ENCODE measurements around the gene MAP2K4. TPM values are rescaled to one million over a fixed set of nuclear protein-coding genes. Genes with fewer than 3 reads are reported as not detected.

The MAP2K4 gene
- total and polyA plus RNA-seq, 2 donors (not counting 1 experiment from before 2014, with no cell fraction given) = 6.2 to 44.8 TPM

DNA sequence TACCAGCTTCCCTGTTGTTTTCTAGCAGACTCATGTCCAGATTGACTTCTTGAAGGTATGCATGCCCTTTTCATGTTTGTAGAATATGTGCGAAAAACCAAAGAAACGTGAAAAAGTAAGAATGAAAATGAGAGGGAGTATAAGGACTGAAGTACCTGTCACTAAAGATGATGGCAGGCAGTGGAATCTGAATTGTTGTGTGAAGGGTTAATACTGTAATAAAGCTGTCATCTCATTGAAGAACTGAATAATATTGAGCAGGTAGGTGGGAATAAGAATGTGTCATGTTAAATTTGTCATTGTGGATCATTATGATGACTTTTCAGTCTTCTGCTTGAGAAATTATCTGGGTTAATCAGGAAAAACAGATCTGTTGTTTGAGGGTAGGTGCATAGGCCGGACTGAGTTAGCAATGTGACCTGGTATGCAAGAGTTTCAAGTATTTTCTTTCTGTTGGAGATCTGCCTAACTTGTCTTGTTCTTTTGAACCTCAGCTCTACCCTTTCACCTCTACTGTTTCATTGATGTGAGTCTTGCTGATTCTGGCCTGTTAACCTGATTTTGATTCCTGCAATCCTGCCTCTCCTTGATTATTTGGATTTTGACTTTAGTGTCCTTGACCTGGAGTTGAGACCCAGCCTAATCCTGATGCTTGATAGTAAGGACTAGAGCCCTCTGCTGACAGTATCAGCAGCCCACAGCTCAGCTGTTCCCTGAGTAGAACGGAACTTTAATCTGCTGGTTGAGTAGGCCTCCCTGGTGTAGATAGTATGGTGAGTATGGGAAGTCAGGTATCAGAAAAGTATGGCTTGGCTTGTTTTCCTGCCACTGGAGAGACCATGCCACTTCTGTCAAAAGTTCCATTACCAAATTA, 64.6 kb downstream of the MAP2K4 start:
- H3K4me3 ChIP-seq (ENCODE audit: control extremely low read depth in 1 of 5, extremely low read depth in 1 of 5, insufficient read depth in 1 of 5, low read depth in 2 of 5, low read length in 4 of 5) = no peak overlapping the region
- Mint-ChIP-seq H3K27ac (no peak overlapping the region), H3K9me3 (ENCODE audit: insufficient read depth) (no peaks in the 10 kb centered on the region), H3K4me3 (no peak overlapping the region), H3K27me3 (no peaks in the 10 kb centered on the region), H3K4me1 (peaks cover 5% of the 10 kb centered on the region)
- no peaks in the 10 kb centered on the region for H3K27me3 ChIP-seq (replicated peaks in 1 of 4; ENCODE audit: control extremely low read depth in 1 of 4, control insufficient read depth in 3 of 4, insufficient read depth in 4 of 4, low read length in 3 of 4)
- H3K4me1 ChIP-seq (ENCODE audit: control insufficient read depth in 2 of 2, insufficient read depth in 2 of 2, low read length in 2 of 2) = no peaks in the 10 kb centered on the region
- no peak for TF ChIP-seq EZH2 (IDR thresholded peaks at IDR 0.05; ENCODE audit: borderline replicate concordance, insufficient read depth, low read depth, low read length, poor library complexity, severe bottlenecking)
- TF ChIP-seq, protein P1, sequence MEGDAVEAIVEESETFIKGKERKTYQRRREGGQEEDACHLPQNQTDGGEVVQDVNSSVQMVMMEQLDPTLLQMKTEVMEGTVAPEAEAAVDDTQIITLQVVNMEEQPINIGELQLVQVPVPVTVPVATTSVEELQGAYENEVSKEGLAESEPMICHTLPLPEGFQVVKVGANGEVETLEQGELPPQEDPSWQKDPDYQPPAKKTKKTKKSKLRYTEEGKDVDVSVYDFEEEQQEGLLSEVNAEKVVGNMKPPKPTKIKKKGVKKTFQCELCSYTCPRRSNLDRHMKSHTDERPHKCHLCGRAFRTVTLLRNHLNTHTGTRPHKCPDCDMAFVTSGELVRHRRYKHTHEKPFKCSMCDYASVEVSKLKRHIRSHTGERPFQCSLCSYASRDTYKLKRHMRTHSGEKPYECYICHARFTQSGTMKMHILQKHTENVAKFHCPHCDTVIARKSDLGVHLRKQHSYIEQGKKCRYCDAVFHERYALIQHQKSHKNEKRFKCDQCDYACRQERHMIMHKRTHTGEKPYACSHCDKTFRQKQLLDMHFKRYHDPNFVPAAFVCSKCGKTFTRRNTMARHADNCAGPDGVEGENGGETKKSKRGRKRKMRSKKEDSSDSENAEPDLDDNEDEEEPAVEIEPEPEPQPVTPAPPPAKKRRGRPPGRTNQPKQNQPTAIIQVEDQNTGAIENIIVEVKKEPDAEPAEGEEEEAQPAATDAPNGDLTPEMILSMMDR (IDR thresholded peaks at IDR 0.05) = no peak
- no peak for DNase-seq
- POLR2A ChIA-PET = no interaction called here
- CTCF ChIA-PET = no interaction called here
- H3K4me2 ChIP-seq (replicated peaks; ENCODE audit: low read depth, low read length, poor library complexity, severe bottlenecking) = no peak overlapping the region
- no peak overlapping the region for H2AFZ ChIP-seq (ENCODE audit: insufficient read depth, low read depth, low read length, poor library complexity, severe bottlenecking)
- no peaks in the 10 kb centered on the region for H4K20me1 ChIP-seq (ENCODE audit: control insufficient read depth, insufficient read depth, low read length, poor library complexity, severe bottlenecking)
- H3K36me3 ChIP-seq (replicated peaks in 1 of 2; ENCODE audit: control extremely low read depth in 1 of 2, control insufficient read depth in 1 of 2, extremely low read depth in 1 of 2, insufficient read depth in 2 of 2, low read length in 1 of 2) = peaks cover 0 to 14% of the 10 kb centered on the region in 2 experiments
- no peak overlapping the region for H3K27ac ChIP-seq (ENCODE audit: low read length in 2 of 2)
- ATAC-seq (ENCODE audit: low read depth) = no peak
- WGBS (ENCODE audit: insufficient coverage) = 100% methylated on average over 2 of the region's 4 CpGs
- H3K79me2 ChIP-seq (ENCODE audit: control insufficient read depth, insufficient read depth, low read length) = peaks cover 3% of the 10 kb centered on the region
- intact Hi-C loops (cut with micrococcal nuclease) = no loop called here
- no peak overlapping the region for H3K9ac ChIP-seq (ENCODE audit: low read length)
- no peaks in the 10 kb centered on the region for H3K9me3 ChIP-seq (ENCODE audit: control extremely low read depth in 1 of 3, control insufficient read depth in 2 of 3, insufficient read depth in 1 of 3, low read length in 2 of 3)

DNA sequence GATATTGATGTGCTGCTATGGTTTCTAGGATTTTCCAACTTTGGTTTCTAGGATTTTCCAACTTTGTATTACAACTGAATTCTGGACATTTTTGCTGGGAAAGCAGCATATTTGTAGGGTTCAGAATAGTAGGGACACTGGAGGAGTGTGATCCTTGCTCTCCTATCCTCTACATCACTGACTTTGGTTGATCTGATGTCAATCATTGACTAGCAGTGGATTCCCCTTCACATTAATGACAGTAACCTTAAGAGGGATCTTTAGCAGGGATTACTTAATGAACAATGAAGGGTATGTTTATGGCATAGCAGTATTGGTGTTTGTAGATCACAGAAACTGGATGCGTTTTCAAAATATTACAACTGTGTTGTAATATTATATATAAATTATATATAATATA, 67.4 kb downstream of the MAP2K4 start:
- Histone ChIP-seq H3K27me3 (replicated peaks in 1 of 4; ENCODE audit: control extremely low read depth in 1 of 4, control insufficient read depth in 3 of 4, insufficient read depth in 4 of 4, low read length in 3 of 4) (no peaks in the 10 kb centered on the region), H3K4me2 (replicated peaks; ENCODE audit: low read depth, low read length, poor library complexity, severe bottlenecking) (no peak overlapping the region), H4K20me1 (ENCODE audit: control insufficient read depth, insufficient read depth, low read length, poor library complexity, severe bottlenecking) (no peaks in the 10 kb centered on the region), H3K9ac (ENCODE audit: low read length) (no peak overlapping the region), H3K27ac (ENCODE audit: low read length in 2 of 2) (no peak overlapping the region), H3K4me3 (ENCODE audit: control extremely low read depth in 1 of 5, extremely low read depth in 1 of 5, insufficient read depth in 1 of 5, low read depth in 2 of 5, low read length in 4 of 5) (no peak overlapping the region), H3K36me3 (replicated peaks in 1 of 2; ENCODE audit: control extremely low read depth in 1 of 2, control insufficient read depth in 1 of 2, extremely low read depth in 1 of 2, insufficient read depth in 2 of 2, low read length in 1 of 2) (peaks cover 0 to 15% of the 10 kb centered on the region in 2 experiments), H3K79me2 (ENCODE audit: control insufficient read depth, insufficient read depth, low read length) (peaks cover 3% of the 10 kb centered on the region), H3K4me1 (ENCODE audit: control insufficient read depth in 2 of 2, insufficient read depth in 2 of 2, low read length in 2 of 2) (no peaks in the 10 kb centered on the region), H3K9me3 (ENCODE audit: control extremely low read depth in 1 of 3, control insufficient read depth in 2 of 3, insufficient read depth in 1 of 3, low read length in 2 of 3) (no peaks in the 10 kb centered on the region), H2AFZ (ENCODE audit: insufficient read depth, low read depth, low read length, poor library complexity, severe bottlenecking) (no peak overlapping the region)
- intact Hi-C loops (cut with micrococcal nuclease) = no loop called here
- no peaks in the 10 kb centered on the region for H3K27me3 Mint-ChIP-seq
- no peak overlapping the region for H3K27ac Mint-ChIP-seq
- POLR2A ChIA-PET = no interaction called here
- H3K4me3 Mint-ChIP-seq = no peak overlapping the region
- CTCF ChIA-PET = no interaction called here
- no CpG with 5 or more reads among the region's 1 CpG for WGBS (ENCODE audit: insufficient coverage)
- DNase-seq (no peak), ATAC-seq (ENCODE audit: low read depth) (no peak)
- TF ChIP-seq EZH2 (IDR thresholded peaks at IDR 0.05; ENCODE audit: borderline replicate concordance, insufficient read depth, low read depth, low read length, poor library complexity, severe bottlenecking) = no peak
- TF ChIP-seq, protein P1 (IDR thresholded peaks at IDR 0.05) = no peak
- H3K9me3 Mint-ChIP-seq (ENCODE audit: insufficient read depth) = no peaks in the 10 kb centered on the region
- H3K4me1 Mint-ChIP-seq = peaks cover 5% of the 10 kb centered on the region

Data from B cell (primary cell).